Measurements from ENCODE around the gene XRCC4. TPM values are rescaled to one million over a fixed set of nuclear protein-coding genes. Genes with fewer than 3 reads are reported as not detected.
"Not testable (repeated sequence)": the region's sequence is repeated elsewhere in the genome, so short reads cannot be mapped to it uniquely, and the experiment has no call there.

Gene XRCC4
- total RNA-seq, 1 donor from 2014 or later: 10.7 TPM

DNA sequence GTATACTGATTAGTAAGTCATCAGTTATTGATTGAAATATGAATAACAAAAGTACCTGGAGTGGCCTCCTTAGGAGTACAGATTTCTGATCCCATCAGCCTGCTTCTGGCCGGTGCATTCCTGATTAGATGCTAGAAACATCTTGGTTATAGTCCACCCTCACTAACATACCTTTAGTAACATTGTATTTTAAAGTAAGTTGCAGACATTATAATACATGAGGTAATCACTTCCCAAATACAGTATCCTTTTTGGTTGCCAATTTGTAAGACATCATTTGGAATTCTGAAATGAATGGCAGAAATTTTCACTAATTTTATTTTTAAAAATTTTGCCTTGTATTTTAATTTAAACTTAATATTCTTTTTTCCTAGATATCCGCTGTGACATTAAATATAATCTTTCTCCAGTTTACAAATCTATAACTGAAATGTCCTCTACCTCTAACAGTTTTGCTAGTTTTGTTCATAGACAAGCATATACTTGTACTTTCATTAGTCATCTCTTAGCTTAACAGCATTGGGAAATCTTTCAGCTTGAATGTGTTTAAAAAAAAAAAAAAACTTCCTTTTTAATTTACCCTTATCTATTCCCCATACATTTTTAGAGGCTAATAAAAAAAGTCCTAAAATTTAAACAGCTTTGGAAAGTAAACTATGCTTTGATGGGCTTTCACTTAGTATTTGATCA, 178.9 kb downstream of the XRCC4 start:
- intact Hi-C loops (cut with micrococcal nuclease): no loop called here

DNA sequence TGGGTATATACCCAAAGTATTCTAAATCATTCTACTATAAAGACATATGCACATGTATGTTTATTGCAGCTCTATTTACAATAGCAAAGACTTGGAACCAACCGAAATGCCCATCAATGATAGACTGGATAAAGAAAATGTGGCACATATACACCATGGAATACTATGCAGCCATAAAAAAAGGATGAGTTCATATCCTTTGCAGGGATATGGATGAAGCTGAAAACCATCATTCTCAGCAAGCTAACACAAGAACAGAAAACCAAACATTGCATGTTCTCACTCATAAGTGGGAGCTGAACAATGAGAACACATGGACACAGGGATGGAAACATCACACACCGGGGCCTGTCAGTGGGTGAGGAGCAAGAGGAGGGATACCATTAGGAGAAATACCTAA, 180.3 kb downstream of the XRCC4 start:
- intact Hi-C loops (cut with micrococcal nuclease): not testable (repeated sequence)

DNA sequence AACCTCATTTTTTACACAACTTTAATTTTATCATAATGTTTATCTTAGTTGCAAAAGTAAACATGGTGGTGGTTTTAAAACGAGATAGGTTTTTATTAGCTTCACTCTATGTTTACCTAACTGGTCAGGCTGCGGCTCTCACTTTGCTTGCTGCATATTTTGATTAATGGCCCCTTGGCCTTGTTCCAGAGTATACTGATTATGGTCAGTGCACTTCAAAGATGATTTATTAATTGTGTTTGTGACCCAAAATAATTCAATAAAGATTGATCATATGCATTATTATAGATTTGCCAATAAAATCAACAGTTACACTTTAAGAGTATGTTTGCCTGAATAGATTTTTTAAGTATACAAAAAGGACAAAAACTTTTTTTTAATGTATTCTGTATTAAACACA, 188.0 kb downstream of the XRCC4 start:
- intact Hi-C loops (cut with micrococcal nuclease): no loop called here

DNA sequence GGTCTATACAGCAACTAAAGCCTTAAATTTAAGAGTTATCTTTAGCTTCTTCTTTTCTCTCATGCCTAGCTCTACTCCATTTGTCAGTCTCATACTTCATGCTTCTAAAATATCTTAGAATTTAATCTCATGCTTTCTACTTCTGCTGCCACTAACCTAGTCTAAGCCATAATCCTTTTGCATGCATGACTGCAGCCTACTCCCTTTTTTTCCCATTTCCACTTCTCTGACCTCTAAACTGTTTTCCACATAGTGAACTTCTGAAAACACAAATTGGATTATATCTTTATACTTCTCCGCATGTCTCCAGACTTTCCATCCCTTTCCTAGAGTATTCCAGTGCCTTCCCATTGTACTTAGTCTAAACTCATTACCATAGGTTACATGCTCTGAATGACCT, 193.0 kb downstream of the XRCC4 start:
- intact Hi-C loops (cut with micrococcal nuclease): no loop called here

DNA sequence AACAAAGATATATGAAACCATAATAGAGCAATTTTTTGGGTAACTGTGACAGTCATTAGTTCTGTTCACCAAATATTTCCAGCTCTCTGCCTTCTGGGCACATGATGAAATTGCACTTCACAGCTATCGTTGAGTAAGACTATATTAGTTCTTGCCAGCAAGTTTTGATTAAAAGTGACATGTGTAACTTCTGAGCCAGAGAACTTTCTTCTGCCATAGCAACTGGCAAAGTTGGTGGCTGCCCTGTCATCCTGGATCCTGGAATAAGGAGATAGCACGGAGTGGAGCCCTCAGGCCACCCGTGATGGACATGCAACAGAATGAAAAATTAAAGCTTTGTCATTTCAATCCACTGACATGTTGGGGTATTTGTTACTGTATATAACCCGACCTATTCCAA, 199.8 kb downstream of the XRCC4 start:
- intact Hi-C loops (cut with micrococcal nuclease): no loop called here

DNA sequence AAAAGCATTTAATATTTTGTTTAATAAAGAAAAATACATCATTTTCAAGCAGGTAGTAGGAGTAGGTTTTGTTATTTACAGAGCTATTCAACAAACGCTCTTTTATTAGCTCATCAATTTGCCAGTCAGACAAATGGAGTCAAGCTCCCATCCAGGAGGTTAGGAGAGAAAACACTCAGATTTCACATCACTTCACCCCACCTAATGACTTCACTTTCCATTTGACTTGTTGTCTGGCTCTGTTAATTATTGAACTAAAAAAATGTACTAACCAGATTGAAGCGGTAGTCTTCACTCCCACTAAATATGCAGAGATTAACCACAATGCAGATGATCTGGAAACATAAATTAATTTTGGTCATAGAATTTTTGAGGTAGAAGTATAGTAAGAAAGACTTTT, 200.6 kb downstream of the XRCC4 start:
- intact Hi-C loops (cut with micrococcal nuclease): no loop called here

DNA sequence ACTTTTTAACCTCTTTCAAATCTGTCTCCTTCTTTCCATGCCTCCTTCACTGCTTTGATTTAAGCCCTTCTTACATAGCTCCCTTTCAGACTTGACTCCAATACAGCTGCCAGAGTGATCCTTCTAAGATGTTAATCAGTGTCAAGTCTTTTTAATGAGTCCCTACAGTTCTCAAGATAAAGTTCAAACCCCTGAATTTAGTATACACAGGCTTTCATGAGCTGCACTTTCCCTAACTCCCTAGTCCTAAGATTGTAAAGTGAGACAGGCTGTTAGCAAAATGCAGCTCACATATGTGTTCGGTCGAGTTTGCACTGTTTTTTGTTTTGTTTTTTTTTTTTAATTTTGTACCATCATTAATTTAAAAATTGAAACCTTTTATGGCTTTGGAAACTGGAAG, 203.8 kb downstream of the XRCC4 start:
- intact Hi-C loops (cut with micrococcal nuclease): no loop called here

DNA sequence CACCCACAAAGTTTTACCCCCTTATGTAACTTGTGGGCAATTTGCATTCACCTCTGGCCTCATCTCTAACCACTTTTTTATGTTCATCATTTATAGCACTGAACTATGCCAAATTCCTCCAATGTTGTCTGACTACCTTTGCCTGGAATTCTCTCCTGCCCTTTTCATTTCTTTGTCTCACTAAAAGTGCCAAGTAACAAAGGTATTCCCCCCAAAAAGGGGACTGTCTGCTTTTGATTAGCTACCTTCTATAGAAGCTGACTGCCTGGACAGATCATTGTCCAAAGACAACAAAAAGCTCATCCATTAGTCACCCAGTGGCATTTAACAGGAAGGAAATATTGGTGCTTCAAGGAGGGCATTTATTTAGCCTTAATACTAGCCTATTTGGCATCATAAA, 204.3 kb downstream of the XRCC4 start:
- intact Hi-C loops (cut with micrococcal nuclease): no loop called here

DNA sequence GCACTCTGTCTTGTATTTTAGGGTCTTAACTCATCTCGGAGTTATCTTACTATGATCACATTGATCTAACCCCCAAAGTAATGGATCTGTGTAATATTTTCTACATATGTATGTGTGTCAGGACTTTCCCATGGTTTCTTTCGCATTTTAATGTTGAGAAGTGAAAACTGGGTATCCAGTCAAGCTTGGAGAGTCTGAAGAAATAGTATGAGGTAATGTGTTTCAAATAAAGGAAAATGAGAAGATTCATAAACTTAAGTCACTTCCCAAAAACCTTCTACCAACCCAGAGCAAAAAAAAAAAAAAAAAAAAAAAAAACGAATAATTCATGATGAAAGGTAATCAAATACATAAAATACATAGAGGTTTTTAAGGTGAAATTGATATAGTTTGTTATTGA, 206.4 kb downstream of the XRCC4 start:
- intact Hi-C loops (cut with micrococcal nuclease): no loop called here

DNA sequence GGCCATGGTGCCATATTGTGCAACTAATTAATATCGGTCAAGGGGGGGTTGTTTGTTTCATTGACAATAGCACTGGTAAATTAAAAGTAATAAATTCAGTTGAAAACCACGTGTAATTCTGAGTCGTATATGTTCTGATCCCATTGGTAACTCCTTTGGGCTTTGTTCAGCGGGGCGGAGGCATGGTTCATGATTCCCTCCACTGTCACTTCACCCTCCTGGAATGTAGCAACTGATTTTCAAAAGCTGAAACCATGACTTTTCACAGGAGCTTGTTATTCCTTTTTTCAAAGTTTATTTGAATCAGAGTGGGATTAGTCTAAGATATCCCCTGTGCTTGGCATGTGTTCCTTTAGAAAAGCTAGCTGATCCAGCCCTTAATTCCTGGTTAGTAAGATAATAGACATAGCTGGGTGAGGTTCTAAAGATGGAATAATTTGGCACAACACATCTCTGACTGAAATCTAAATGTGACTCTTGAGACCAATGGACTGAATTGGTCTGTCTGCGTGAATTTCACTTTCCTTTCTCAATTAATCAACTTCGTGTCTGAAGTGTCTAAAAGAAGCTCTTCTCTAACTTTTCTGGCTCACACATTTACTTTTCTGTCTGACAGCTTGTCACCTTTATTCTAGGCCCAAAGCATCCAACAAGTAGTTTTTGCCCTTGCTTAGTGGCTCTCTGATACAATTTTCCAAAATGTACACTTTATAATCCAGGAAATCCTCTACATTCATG, 208.5 kb downstream of the XRCC4 start:
- intact Hi-C loops (cut with micrococcal nuclease): no loop called here

DNA sequence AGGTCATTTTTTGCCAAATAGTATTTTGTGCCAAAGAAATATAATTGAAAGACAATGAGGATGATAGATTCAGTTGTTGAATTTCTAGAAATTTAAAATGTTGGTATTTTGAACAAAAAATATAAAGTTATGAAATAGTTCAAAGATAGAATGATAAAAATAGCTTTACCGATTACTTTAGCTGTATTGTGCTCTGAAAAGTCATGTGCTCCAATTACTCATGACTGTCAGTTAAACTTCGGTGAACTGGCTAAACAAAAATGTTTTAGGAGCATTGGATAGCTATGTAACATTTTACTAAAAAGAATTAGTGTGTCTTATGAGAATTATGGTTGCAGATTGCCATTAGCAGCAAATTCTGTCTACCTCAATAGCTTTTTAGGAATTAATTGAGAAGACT, 216.9 kb downstream of the XRCC4 start:
- intact Hi-C loops (cut with micrococcal nuclease): no loop called here

DNA sequence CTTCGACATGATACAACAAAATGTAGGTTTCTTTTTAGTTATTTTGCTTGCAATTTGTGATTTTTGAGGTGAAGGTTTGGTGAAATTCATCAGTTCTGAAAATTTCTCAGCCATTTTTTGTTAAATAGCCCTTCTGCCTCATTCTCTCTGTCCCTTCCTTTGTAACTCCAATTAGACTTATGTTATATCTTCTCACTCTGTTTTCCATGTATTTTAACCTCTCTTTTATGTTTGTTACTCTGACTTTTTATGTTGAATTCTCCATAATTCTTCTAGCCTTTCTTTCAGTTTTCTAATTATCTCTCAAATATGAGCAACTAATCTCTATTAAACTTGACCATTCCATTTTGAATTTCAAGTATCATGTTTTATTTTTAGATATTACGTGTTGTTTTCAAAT, 222.0 kb downstream of the XRCC4 start:
- intact Hi-C loops (cut with micrococcal nuclease): no loop called here

DNA sequence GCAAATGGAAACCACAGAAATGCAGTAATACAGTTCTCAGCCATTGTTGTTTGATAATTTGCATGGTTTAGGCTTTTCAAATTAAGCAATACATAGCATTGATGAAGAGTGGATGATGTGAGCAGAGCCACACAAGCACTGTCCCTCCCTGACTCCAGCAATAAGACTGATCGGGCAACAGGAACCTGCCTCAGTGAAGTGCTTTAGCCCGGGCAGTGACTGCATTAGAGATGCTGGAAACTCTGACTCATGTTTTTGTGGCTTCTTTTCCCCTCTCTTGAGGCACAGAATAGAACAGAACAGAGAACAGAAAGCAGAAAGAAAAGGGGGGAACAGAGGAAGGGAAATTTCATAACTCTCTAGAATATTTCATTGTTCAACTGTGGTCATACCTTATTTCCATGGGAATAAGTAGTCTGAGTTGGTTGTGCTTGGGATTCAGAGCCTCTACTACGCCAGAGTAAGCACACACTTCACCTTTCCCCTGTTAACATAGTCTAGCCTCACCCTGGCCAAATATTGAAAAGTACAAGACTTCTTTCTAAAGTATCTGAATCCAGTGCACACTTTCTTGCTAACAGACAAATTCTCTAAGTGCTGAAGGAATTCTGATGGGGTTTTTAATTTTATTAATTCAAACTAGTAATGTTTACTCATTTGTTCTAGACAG, 229.4 kb downstream of the XRCC4 start:
- intact Hi-C loops (cut with micrococcal nuclease): no loop called here

DNA sequence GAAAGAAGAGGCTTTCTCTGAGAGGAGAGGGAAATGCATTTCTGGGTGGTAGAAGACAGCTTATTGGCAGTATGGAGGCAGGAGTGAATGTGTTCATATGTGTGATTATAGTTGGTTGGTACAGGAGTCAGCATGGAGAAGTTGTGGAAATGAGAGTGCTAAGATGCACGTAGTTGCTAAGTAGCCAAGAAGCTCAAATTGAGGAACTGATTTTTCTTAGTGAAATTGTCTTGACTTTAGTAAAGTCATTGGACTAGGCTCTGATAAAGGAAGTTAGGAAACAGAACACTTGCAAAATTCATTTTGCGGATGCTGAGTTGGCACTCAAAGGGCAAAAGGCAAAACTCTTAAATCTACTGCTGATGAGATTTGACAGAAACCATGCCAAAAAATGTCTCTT, 235.3 kb downstream of the XRCC4 start:
- intact Hi-C loops (cut with micrococcal nuclease): no loop called here

DNA sequence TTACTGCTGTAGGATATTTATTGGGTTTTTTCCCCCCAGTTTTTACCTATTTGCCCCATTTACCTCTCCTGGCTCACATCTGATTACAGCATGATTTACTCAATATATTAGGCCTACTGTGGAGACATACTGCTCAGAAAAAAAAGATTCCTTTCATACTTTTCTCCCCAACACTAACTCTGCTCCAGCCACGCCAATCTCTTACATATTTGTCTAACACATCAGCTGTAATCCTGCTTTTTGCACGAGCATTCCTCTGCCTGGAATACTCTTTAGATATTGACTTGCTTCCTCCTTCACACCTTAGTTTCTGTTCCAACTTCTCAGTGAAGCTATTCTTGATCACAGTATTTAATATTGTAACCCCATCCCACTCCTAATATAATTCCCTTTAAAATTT, 236.1 kb downstream of the XRCC4 start:
- intact Hi-C loops (cut with micrococcal nuclease): no loop called here

DNA sequence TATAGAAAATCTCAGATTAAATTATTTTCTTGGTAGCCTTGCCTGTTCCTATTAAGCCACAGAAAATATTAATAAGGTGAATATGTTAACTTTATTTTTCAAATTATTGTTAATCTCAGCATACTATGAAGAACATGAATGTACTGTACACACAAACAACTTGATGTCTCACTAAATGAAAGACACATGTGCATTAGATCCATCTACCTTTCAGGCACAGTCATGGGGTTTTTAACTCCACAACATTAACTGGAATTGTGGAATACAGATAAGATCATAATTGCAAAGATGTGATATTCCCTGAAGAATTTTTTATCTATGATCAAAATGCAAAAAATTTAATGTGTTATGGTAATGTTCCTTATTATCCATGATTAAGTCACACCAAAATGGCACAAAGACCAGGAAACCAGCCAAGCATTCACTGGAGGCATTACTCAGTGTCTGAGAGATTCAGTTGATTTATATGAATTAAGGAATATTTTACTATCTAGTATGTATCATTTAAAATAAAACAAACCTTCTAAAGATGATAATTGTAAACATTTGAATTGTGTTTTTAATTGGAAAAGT, 244.2 kb downstream of the XRCC4 start:
- intact Hi-C loops (cut with micrococcal nuclease): no loop called here

DNA sequence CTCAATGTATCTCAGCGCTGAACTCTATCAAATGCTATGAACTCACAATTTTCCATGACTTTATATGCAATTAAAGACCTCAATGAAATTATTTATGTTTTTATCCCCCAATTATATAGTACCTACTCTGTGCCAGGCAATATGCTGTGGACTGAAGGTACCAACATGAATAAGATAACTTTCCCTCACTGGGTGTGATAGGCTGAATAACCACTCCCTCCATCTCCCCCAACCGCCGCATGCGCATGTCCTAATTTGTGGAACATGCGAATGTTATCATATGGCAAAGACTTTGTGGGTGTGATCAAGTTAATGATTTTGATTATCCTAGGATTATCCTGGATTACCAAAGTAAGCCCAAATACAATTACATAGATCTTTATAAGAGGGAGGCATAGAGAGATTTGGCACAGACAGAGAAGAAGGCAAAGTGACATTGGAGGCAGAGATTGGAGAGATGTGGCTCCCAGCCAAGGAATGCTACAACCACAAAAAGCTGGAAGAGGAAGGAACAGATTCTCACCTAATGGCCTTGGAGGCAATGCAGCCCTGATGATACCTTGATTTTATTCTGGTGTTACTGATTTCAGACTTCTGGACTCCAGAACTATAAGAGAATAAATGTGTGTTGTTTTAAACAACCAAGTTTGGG, 245.1 kb downstream of the XRCC4 start:
- intact Hi-C loops (cut with micrococcal nuclease): no loop called here

DNA sequence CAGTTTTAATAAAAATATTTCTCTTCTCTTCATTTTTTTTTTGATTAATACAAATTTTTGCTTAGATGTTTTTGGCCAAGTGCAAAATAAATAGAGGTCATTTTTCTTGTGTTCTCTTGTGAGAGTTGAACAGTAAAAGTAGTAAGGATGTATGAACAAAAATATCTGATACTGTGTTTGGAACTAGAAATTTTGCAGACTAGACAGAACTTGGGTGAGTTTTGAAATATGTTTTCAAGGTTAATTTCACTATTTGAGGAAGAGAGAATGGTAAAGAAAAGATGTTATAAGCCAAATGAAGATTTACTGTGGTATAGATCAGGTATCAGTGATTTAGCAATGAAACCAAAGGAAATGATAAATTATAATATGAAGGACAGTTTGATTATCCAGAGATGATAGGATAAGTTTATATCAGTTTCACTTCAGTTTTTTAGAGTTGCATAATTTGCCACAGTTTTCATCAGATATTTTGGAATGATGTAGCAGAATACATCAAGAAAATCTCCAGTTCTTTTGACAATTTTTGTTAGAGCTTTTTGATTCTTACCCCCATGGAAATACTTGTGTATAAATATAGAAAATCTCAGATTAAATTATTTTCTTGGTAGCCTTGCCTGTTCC, 246.3 kb downstream of the XRCC4 start:
- intact Hi-C loops (cut with micrococcal nuclease): no loop called here

DNA sequence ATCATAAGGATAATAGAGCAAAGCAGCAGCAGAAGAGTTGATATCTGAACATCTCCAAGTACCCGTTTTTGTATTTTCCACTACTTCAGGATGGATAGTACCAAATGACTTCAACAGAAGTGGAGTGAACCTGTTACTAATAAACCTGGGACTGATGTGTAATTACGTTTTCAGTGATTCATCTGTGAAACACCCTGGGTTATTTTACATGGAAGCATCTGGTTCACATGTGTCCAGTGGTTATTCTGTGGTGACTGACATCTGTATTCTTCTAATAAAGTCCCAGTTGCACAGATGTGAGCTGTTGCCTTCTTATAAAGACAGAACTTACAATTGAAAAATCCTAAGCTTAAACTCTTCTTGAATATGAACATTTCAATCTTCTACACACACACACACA, 254.5 kb downstream of the XRCC4 start:
- intact Hi-C loops (cut with micrococcal nuclease): no loop called here

DNA sequence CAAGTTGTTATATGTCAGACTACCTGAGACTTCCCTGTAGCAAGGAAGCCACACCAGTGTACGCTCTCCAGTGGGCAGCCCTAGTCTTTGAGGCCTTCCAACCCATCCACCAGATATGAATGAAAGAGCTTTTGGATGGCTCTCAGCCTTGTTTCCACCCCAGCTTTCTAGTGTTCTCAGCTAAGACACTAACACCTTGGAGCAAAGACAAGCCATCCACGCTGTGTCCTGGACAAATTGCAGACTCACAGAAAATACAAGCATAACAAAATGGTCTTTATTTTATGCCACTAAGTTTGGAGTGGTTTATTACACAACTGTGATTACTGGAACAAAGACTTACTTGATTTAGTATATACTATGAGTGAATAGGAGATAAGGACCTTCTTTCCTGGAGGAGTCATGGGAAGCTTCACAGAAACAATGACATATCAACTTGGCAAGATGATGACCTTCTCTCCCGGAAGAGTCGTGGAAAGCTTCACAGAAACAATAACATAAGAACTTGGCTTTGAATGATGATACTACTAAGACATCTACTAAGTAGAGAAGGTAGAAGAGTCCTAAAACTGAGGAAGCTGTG, 260.2 kb downstream of the XRCC4 start:
- intact Hi-C loops (cut with micrococcal nuclease): loop anchor here (1.0 kb wide), 2 partner anchors 8 to 260 kb away; partner anchors contain the start of genes TMEM167A and XRCC4

DNA sequence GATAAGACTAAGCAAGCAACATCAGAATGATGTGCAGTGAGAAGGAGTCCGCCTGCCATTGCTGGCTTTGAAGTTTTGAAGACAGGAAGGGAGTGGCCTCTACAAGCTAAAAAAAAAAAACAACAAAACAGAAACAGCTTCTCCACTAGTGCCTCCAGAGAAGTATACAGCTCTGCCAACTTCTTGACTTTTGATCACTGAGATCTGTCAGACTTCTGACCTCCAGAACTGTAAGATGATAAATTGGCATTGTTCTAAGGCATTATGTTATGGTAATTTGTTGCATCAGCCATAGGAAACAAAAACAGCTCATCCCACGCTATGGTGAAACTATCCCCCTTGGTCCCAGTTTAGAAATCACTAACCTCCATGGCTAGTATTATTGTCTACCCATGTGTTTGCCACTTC, 263.2 kb downstream of the XRCC4 start:
- intact Hi-C loops (cut with micrococcal nuclease): loop anchor here (2.0 kb wide), 2 partner anchors 984 to 1062 kb away; partner anchors contain the start of gene RPS23

All from T-helper 1 cell treated with Interleukin-12 subunit alpha and Interleukin-12 subunit beta and Interleukin-4 antibody, amounts not matched to agents 30 ng/mL and 1 ng/mL, for 36 hours (primary cell).